ENCODE data around the gene THAP2.

THAP2 gene
- 3.1 to 10.0 (median 4.4) reads per million in 18 experiments for total RNA-seq

- peak; percentile 99 for DNase-seq
Measured at GRCh38 chr12:71663561-71664410, at the start of gene THAP2, which contains the start of gene ZFC3H1. Gene THAP2, plus strand, starts transcription at chr12:71664301. Its CDS starts 209 bp downstream, at chr12:71664510. Gene ZFC3H1, minus strand, starts transcription at chr12:71663848. Its CDS starts 238 bp downstream, at chr12:71663610.

DNA sequence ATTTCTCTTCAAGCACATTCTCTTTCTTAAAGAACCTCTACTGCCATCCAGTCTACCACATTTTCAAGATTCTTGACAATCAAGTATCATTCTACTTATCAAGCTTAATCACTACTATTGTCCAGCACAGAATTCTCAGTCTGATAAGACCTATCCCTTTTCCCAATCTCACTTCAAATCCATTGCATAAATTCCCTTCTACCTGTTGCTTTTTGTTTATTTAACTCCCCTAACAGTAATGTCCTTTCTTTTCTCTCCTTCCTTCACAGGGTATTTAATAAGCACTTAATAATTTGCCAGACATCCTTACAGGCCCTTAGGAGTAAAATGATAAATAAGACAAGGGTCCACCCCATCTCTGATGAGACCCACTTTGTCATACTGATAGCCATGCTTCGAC is 42.2 kb upstream of the THAP2 start:
- no peak for DNase-seq

GRCh38 chr12:71625476-71625875 is 38.6 kb upstream of the THAP2 start:
- DNase-seq, result no peak

GRCh38 chr12:71626098-71626497 is 38.0 kb upstream of the THAP2 start:
- peak; percentile 29 to 36 for DNase-seq

GRCh38 chr12:71626768-71627167 is 37.3 kb upstream of the THAP2 start:
- no peak for DNase-seq

- DNase-seq, result no peak
Measured at GRCh38 chr12:71627438-71628002, 36.6 kb upstream of the THAP2 start.

DNA sequence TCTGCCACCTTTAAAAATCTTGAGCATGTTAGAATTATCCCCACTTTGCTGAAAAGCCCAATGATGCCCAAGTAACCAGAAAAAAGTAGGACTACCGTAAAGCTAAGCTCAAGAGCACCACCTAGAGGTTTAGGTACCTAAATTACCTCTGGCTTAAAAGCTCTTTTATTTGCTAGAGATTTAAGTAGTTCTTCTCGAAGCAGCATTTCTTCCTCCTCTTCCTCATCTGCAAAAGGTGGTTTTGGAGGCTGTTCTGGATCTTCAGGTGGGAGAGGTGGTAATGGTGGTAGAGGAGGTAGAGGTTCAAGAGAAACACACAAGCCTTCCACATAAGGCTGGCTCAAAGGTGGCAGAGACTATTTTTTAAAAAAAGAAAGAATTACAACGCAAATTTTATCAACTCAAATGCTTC is 27.4 kb upstream of the THAP2 start:
- peak; percentile 58 to 64 for DNase-seq

DNA sequence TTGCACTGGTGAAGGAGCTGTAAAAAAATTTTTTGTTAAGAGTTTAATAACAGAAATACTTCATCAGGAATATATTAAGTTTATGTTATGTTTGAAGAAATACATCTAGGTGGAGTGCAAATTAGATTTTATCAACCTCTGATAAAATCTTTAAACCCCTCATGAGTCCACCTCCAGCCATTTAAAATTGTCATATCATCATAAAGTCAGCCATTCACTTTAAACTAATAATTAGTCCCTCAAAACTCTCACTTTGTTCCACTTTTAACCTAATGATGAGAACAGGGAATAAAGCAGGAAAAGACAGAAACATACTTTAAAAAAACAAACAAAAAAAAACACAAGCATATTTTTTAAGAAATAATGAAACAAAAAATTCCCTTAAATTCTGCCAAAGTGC is 25.6 kb upstream of the THAP2 start:
- no peak for DNase-seq

GRCh38 chr12:71639341-71639760 is 24.8 kb upstream of the THAP2 start:
- DNase-seq, result no peak

DNA sequence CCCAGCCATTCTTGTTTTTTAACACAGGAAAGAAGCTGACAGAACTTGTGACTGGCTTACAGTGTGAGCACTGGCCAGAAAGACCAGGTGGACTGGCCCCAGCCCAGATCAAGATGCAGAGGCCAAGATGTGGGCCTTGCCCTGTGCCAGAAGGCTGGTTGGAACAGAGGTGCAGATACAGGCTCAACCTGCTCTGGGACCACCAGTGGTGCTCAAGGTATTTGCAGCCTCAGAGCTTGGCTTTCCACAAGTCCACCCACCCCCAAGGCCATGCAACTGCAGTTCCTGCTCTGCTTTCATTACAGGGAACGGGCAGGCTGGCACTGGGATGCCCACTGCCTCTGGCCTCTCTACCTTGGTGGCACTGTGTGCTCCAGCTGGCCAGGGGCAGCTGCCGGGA is 23.8 kb upstream of the THAP2 start:
- no peak for DNase-seq

DNA sequence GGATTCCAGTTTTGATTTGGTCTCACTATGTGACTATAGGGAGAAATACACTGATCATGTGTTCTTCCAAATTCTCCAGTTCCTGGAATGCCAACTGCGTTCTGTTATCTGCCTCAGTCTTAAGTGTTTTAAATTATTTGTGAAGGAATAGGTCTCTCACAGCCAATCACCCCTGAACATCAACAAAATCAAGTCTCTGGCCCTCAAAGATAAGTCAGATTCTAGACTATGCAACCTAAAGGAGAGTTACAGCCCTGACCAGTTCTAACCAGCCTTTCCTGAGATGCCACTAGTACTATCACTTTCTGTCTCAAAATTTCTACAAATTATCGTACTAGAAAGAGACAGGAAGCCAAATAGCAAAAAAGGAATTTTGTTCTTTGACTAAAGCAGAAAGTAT is 22.7 kb upstream of the THAP2 start:
- DNase-seq, result no peak

- no peak for DNase-seq
Measured at GRCh38 chr12:71642264-71642663, 21.8 kb upstream of the THAP2 start.

- peak; percentile 56 to 59 for DNase-seq
Measured at GRCh38 chr12:71645268-71645667, 18.8 kb upstream of the THAP2 start.

- DNase-seq, result no peak
Measured at GRCh38 chr12:71646512-71646911, 17.6 kb upstream of the THAP2 start.

DNA sequence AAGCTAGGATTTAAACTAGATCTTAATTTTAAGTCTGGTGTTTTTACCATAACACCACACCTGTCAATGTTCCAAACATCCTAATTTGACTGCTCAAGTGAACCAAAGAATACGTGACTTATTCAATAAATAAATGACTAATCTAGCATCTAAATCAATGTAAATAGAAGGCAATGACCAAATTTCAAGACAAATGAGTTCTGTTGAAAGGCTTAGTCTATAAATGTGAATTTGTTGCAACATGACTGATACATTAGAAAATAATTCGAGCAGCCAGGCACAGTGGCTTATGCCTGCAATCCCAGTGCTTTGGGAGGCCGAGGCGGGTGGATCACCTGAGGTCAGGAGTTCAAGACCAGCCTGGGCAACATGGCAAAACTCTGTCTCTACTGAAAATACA is 15.6 kb upstream of the THAP2 start:
- no peak for DNase-seq

DNA sequence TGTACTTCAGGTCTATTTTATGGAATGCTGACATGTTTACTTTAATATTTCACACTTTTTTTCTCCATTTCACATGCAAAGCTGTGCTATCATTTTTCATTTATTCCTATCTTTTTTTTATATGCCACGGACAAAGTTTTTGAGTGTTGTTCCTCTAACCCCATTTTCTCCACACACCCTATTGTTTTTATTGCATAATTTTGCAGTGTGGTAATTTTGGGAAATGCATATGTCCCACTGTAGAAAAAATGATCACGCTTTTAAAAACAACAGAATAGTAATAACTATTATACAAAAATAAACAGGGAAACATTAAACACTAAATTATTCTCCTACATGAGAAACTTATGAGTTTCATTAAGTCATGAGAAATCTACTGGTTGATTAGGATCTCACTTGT is 14.7 kb upstream of the THAP2 start:
- DNase-seq, result peak in 1 of 2 donors; percentile 37

- DNase-seq, result no peak
Measured at GRCh38 chr12:71652656-71653055, 11.4 kb upstream of the THAP2 start.

DNA sequence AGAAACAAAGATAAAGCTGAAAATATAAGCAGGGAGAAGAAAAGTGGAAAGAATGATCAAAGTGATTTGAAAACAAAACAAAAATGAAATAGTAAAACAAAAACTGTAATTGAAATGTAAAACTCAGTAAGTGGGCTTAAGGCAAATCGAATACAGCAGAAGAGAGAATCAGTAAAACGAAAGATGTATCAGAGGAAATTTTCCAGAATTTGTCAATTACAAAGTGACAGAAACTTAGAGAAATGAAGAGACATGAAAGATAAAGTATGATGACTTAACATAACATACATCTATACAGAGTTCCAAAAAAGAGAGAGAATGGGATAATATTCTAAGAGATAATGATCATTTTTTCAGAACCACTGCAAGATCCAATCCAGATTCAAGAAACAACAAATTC is 11.0 kb upstream of the THAP2 start:
- no peak for DNase-seq

- DNase-seq, result no peak
Measured at GRCh38 chr12:71654200-71654599, 9.9 kb upstream of the THAP2 start.

DNA sequence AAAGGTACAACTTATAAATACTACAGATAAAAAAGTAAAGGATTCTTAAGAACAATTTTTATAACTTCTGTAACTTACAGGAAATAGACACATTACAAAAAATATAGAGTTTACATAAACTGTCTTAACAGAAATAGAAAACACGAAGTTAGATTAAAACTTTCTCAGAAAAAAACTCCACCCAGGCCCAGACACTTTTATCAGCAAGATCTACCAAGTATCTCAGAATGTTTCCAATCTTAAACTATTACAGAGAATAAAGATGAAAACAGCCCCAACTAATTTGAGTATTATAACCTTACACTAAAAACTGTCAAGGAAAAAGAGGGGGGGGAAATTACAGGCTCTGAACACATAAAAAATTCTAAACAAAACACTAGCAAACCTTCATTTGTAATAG is 8.6 kb upstream of the THAP2 start:
- no peak for DNase-seq

GRCh38 chr12:71655907-71656306 is 8.2 kb upstream of the THAP2 start:
- no peak for DNase-seq

DNA sequence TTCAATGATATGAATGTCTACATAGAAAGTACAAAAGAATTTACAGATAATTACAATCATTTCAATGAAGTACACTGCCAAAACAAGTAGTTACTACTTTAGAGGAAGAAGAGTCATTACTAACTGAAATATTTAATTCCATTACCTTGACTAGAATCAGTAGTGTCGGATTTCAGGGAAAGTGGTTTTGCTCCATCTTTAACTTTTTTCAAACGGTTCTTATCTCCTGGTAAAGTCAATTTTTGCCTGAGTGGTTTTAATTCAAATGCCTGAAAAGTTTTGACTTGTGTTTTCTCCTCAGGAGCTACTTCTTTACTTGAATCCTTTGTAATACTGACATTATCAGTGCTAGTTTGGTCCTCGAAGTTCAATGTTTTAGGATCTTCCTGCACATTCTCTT is 7.4 kb upstream of the THAP2 start:
- DNase-seq, result no peak

- no peak for DNase-seq
Measured at GRCh38 chr12:71661977-71662530, 2.0 kb upstream of the THAP2 start.
